Sciatic nerve (tissue), 2 donors: ENCODE results near the gene AKNAD1. TPM values are rescaled to one million over a fixed set of nuclear protein-coding genes. Genes with fewer than 3 reads are reported as not detected.

Experiments used
- ATAC-seq: fragments of 200-7000 bp; cut with Tn5 transposase; one replicate; pipeline ENCODE4 v1.9.1; 2020; ENCODE audit warnings: mild to moderate bottlenecking, moderate library complexity
- DNase-seq: peaks from one replicate; pipeline ENCODE4 v3.0.0-alpha.2; 2020; ENCODE audit warnings: low spot score
- intact Hi-C: fragments of 100-400 bp; cut with DNase I; formaldehyde crosslinking; loops from one replicate; pipeline ENCODE4 v1.14.2; 2022
- total RNA-seq: library from RNA; stranded (reverse); fragmentation: NEBNext Ultra II Directional; extraction: Animal tissue kit (Norgen Biotek cat#: 25700); gene quantifications from one replicate; pipeline ENCODE4 v1.2.1, GENCODE V29; 2021
- donor health status: DM: no; HTN: no; CAD: no.
- donor health status: DM: no; HTN: no; CAD: no.

Gene AKNAD1
- total RNA-seq, 1 donor from 2014 or later = 1.3 TPM

DNA sequence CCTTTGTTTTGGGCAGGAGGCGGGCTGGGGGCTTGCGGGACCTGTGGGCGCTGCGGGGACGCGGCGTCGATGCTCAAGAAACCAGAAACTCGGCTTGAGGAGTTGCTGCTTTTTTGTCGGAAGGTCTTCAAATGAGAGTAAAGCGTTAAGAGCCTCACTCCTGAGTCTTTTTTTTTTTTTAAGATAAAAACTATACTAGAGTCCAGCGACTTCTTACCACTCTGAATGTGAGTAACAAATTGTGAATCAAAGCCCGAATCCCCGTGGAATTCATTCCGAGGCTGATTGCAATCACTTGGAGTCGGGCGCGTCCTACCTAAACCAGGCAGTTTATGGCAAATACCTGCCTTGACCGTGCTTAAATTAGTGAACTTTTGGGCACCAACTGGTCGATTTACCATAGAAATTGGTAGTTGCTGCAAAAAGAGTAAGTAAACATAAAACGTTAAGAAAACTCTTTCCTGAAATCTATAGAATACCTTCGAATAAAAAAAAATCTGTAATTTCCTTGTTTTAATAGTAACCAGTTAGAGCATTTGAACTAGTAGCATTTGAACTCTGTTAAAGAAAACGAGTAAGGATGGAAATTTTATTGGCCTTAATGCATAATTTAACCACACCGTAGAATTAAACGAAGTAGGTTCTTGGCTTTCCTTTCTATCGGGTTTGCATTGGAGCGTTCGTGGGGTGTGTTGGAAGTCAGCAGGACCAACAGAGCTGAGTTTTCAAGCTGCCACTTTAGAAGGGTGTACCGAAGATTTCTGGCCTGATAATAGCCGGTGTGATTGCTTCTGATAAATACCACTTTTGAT, 20.7 kb upstream of the AKNAD1 start:
- intact Hi-C loops = no loop called here
- DNase-seq (no peak), ATAC-seq (no peak)

DNA sequence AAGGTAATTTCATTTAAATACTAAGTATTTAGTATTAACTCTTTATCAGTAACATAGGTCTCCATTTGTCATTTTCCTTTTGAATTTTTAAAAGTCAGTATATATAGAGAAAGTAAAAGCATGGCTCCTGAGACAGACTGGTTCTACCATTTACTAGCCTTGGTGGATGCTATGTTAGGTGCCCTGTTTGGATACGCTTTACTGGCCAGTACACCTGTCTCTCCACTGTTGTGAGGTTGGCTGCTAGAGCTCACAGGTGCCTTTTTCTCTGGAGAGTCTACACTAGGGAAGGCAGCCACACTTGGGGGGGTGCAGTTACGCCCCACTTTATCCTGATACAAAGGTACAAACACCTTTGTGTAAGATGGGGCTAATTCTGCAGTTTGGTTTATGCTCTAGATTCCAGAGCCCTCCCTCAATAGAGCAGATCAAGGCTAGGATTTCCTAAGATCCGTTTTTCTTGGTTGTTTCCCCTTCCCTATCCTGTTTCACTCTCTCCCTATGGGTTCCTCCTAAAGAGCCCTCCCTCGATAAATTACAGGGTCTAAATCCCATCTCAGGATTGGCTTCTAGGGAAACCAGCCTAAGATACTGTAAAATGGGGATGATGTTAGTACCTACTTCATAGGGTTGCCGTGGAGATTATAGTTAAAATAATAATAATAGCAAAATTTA, 14.3 kb upstream of the AKNAD1 start:
- intact Hi-C loops = no loop called here
- DNase-seq (no peak), ATAC-seq (no peak)

- no peak for ATAC-seq
- intact Hi-C loops = no loop called here
- no peak for DNase-seq
Measured at GRCh38 chr1:108865316-108865910, 8.5 kb upstream of the AKNAD1 start.

DNA sequence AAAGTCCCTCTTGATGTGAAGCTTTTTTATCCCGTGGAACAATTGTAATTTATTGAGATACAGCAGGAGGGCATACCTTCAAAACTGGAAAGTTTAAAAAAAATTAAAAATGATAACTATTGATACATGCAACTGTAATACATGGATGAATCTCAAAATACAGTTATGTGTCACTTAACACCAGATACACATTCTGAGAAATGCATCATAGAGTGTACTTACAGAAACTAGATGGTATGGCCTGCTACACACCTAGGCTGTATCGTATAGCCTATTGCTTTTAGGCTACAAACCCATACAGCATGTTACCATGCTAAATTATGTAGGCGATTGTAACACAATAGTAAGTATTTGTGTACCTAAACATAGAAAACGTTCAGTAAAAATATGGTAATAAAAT, 7.1 kb upstream of the AKNAD1 start:
- intact Hi-C loops = no loop called here
- ATAC-seq (no peak), DNase-seq (no peak)

DNA sequence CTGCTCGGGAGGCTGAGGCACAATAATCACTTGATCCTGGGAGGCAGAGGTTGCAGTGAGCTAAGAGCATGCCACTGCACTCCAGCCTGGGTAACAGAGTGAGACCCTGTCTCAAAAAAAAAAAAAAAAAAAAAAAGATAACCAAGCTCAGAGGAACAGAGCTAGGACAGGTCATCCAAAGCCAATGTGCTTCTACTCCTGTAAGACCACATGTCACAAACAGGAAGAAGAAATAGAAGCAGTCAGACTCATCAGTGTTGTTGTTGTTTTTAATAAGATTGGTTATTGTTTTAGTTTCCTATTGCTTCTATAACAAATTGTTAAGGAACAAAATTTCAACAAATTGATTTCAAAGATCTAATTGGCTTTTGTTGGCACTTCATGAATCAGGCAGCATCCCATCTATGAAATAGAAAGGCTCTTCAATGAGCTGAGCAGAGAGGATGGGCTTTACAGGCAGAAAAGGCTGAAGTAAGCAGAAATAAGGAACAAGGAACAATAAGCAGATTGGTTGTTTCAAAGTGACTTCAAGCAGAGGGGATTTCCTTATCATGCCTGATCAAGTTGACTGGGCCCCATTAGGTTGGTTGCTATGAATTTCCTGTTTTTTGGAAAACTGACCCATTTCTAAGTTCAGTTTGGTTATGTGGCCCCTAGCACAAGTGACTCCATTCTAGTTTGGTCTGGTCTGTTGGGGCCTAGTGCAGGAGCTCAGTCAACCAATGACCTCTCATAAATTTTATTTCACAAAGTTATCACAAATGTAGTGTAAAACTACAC, 6.0 kb upstream of the AKNAD1 start:
- DNase-seq = no peak
- intact Hi-C loops = no loop called here
- no peak for ATAC-seq

DNA sequence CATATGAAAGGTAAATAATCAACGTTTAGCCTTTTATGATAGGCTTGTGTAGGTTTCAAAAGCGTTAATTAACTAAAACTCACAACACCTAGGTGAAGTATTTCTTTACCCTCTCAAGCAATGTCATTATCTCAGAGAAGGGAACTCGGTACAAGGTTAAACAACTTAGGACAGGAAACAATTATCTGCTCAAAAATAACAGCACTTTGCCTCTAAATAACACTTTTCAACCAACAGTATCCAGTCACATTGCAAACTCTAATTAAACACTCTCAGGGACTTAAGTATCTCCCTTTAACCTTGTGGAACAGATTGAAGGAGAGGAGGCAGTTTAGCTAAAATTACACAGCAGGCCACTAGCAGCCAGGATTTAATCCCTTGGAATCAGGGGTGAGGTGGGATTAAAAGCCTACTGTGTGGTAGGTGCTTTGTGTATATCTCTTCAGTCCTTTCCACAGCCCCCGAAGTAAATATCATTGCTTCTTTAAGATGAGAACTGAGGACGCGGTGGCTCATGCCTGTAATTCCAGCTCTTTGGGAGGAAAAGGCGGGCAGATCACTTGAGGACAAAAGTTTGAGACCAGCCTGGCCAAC, 5.2 kb upstream of the AKNAD1 start:
- intact Hi-C loops = no loop called here
- ATAC-seq = no peak
- no peak for DNase-seq

GRCh38 chr1:108861566-108861965, 4.7 kb upstream of the AKNAD1 start:
- intact Hi-C loops = no loop called here
- DNase-seq = no peak

GRCh38 chr1:108860190-108860907, 3.5 kb upstream of the AKNAD1 start:
- ATAC-seq = no peak
- no peak for DNase-seq

More at GRCh38 chr1:108861566-108861965, 4.7 kb upstream of the AKNAD1 start:
- ATAC-seq = no peak

DNA sequence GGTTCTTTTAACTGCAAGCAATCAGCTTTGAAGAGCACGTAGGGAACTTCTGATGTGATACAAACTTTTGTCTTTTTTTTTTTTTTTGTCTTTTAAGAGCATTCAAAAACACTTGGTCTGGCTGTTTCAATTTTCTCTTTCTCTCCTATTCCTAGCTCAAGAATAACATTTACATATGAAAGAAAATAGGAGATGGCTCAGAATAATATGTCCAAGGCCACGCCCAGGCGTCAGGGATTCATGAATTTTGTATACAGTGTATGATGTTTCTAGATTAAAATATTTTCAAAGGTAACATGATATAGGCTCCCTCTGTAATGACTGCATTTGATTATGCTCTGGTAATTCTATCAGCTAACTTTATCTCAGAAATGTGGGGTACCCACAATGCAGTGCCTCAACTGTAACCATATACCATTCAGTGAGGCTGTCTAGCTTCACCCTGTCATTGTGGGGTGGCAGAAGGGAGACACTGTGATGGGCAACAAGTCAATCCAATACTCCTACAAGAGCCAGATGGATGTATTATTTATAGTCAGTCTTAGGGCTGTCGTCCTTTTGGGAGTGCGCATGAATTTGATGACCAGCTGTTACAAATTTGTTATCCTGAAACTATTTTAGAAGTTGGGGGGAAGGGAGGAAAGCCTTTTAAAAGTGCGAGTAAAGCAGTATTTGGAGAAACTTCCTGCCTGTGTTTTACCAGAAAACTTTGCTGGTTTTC, 1.5 kb upstream of the AKNAD1 start:
- intact Hi-C loops = no loop called here
- DNase-seq (no peak), ATAC-seq (no peak)

More at GRCh38 chr1:108860190-108860907, 3.5 kb upstream of the AKNAD1 start:
- intact Hi-C loops = no loop called here

DNA sequence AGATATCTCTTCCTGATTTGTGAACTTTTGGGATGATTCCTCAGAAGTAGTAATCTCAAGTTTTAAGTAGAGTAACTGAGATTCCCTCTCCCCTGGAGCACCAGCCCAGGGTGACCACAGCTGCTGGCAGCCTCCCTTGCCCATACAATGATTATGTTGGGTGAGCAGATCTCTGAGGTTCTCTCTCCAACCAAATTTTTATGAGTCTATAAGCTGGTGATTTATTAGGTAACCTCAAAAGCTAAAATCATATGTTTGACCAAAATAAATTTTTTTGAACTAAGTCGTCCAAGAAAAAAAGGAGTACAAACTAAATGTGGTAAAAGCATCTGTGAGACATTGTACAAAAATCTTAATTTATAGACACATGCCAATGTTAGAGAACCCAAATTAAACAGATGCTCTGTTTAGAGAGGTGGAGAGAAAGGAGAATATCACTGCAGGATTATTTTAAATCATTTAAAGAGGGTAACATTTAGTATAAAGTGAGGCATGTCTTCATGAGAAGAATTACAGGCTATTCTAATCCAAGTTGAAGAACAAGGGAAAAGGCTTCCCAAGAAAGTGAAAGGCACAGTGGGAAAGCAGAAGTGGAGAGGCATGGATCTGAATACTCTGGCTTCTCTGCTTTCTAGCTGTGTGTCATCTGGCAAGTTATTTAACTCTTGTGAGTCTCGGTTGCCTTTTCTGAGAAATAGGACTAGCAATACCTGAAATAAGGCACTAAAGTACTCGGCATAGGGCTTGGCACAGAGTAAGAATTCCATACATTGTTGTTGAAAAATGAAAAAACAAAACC, 2.5 kb downstream of the AKNAD1 start:
- DNase-seq (no peak), ATAC-seq (no peak)
- intact Hi-C loops = no loop called here

GRCh38 chr1:108852221-108852975, 4.5 kb downstream of the AKNAD1 start:
- no peak for DNase-seq
- intact Hi-C loops = no loop called here
- ATAC-seq = peak; percentile 85

DNA sequence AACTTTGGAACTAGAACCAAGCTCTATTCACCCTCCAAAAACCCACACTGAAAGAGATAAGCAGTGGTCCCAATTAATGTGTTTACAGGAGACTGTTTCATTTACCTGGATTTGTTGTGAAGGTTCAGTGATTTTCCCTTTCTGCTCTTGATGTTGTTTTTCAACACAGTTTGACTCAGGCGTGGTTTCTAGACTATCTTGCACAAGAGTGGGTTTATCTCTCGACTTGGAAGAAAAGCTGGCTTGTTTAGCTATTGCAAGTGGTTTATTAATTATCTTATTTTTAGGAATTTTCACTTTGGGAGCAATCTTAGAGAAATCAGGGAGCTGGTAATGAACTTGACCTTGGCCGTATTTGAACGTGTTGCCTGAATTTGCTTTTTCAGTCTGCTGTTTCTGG, 5.3 kb downstream of the AKNAD1 start:
- ATAC-seq (peak; percentile 54), DNase-seq (no peak)
- intact Hi-C loops = no loop called here

DNA sequence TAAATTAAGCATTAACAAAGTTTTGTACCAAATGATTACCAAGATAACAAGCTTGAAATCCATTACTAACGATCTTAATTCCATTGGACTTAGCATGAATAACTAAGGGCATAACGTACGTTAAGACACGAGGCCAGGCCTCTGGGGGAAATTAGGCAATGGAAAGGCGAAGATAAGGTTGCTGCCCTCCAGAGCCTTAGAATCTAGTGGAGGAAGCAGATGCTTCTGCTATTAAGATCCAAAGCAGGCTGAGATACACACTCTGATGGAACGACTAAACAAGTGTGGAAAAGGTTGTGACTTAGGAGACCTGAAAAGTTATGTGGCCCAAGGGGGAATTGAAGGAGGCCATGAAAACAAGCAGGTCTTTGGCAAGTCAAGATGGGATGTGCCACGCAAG, 6.0 kb downstream of the AKNAD1 start:
- DNase-seq (no peak), ATAC-seq (peak; percentile 5)
- intact Hi-C loops = no loop called here

DNA sequence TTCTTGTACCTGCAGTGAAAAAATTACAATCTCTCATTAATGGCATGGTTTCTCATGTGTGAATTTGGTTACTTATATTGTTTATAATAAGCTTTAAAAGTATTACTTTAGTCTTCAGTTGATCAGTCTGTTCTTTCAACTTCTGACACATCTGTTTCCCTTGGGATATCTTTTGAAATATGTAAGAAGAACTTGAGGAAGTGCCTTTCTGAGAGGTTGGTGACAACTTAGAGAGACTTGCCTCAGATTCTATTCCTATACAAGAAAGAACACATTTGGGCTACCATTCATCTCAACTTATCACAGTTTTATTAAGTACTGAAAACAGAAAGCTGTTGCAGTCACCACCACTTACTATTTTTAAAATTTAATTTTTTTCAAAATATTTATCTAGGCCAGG, 8.1 kb downstream of the AKNAD1 start:
- no peak for DNase-seq
- intact Hi-C loops = no loop called here
- ATAC-seq = no peak

- no peak for DNase-seq
- intact Hi-C loops = no loop called here
- no peak for ATAC-seq
Measured at GRCh38 chr1:108847494-108847893, 9.4 kb downstream of the AKNAD1 start.

- DNase-seq (no peak), ATAC-seq (no peak)
- intact Hi-C loops = no loop called here
Measured at GRCh38 chr1:108845991-108846390, 10.9 kb downstream of the AKNAD1 start.
